GM12878 (cell line): Measurements from ENCODE around the gene MAGI2. TPM values are rescaled to one million over a fixed set of nuclear protein-coding genes. Genes with fewer than 3 reads are reported as not detected.

Experiments used
- ATAC-seq: fragments of 200-7000 bp; cut with Tn5 transposase; 3 replicates; pipeline ENCODE4 v1.9.1; 2020; ENCODE audit warnings: mild to moderate bottlenecking, moderate library complexity
- BruUV-seq: library from RNA; stranded (reverse); fragments of 400-500 nt; replicated peaks from 2 replicates; lab custom pipeline; 2021; lab: Mats Ljungman, UMichigan
- CTCF ChIA-PET: fragments of 300-600 bp; sonication (Branson Sonifier 250); formaldehyde crosslinking; extraction: SDS; loops from one replicate; lab custom pipeline; 2021; ENCODE audit warnings: inconsistent platforms; lab: Yijun Ruan, JAX
- POLR2A ChIA-PET: fragments of 350-600 bp; formaldehyde crosslinking; extraction: SDS; loops from one replicate; lab custom pipeline; 2021; ENCODE audit warnings: inconsistent platforms; lab: Charles Lee
- RAD21 ChIA-PET: fragments of 300-600 bp; sonication (Branson Sonifier 250); formaldehyde crosslinking; loops from one replicate; lab custom pipeline; 2023; ENCODE audit warnings: antibody characterized with exemption; ENCODE audit not compliant: unreplicated experiment; lab: Charles Lee
- SMC1A ChIA-PET: fragments of 300-600 bp; sonication (Branson Sonifier 250); formaldehyde crosslinking; loops from one replicate; lab custom pipeline; 2023; ENCODE audit not compliant: unreplicated experiment, uncharacterized antibody; lab: Charles Lee
- DNase-seq: peaks from one replicate; pipeline ENCODE4 v3.0.0-alpha.2; 2011; ENCODE audit warnings: low read depth, low spot score
- FAIRE-seq: peaks from 3 replicates; lab custom pipeline; 2011; peaks lifted over from hg19 to GRCh38; lab: Jason Lieb, UNC
- H2AFZ ChIP-seq: 2 replicates; pipeline ENCODE4 v1.6.0; 2011; ENCODE audit warnings: low read depth, low read length, control low read depth; ENCODE audit not compliant: control insufficient read depth
- H3K27ac ChIP-seq: 2 replicates; pipeline ENCODE4 v1.5.1; 2011; ENCODE audit warnings: control low read depth; ENCODE audit not compliant: control insufficient read depth, insufficient read depth
- H3K27me3 ChIP-seq, 2 experiments: replicated peaks in 1 of 2; 2 replicates each; pipeline versions ENCODE4 v1.6.0 to v1.6.1; 2011; ENCODE audit warnings: low read length in 1 of 2; ENCODE audit not compliant: control insufficient read depth in 2 of 2, insufficient read depth in 2 of 2
- H3K36me3 ChIP-seq, 2 experiments: 2 replicates each; pipeline ENCODE4 v1.5.1; 2011; ENCODE audit warnings: low read length in 1 of 2; ENCODE audit not compliant: control insufficient read depth in 2 of 2, insufficient read depth in 2 of 2
- H3K4me1 ChIP-seq: 2 replicates; pipeline ENCODE4 v1.6.1; 2011; ENCODE audit warnings: mild to moderate bottlenecking, low read length, moderate library complexity, mixed read lengths; ENCODE audit not compliant: control insufficient read depth, insufficient read depth
- H3K4me2 ChIP-seq: 2 replicates; pipeline ENCODE4 v1.6.0; 2011; ENCODE audit warnings: control low read depth; ENCODE audit not compliant: control insufficient read depth, insufficient read depth
- H3K4me3 ChIP-seq: fragments of 200-600 bp; sonication (generic); 2 replicates; pipeline ENCODE4 v1.5.1; 2016
- H3K79me2 ChIP-seq: 2 replicates; pipeline ENCODE4 v1.6.0; 2011; ENCODE audit warnings: low read length; ENCODE audit not compliant: control insufficient read depth, insufficient read depth
- H3K9ac ChIP-seq: 2 replicates; pipeline ENCODE4 v1.8.0; 2011; ENCODE audit warnings: low read length, control low read depth, mixed read lengths; ENCODE audit not compliant: control insufficient read depth, insufficient read depth
- H3K9me3 ChIP-seq: replicated peaks from 3 replicates; pipeline ENCODE4 v1.5.1; 2011; ENCODE audit warnings: mild to moderate bottlenecking, low read length; ENCODE audit not compliant: control insufficient read depth, insufficient read depth
- H4K20me1 ChIP-seq: 2 replicates; pipeline ENCODE4 v1.6.0; 2011; ENCODE audit not compliant: control insufficient read depth, insufficient read depth
- ASH2L ChIP-seq: fragments of 300-600, 200-600 bp; sonication (generic); IDR thresholded peaks from 2 replicates; pipeline ENCODE4 v1.6.1; 2017; ENCODE audit warnings: low read depth, mild to moderate bottlenecking, borderline replicate concordance
- BRCA1 ChIP-seq: IDR thresholded peaks from 2 replicates; pipeline ENCODE4 v1.6.1; 2011; ENCODE audit warnings: low read depth, low read length, improper control_type of control experiment
- EED ChIP-seq: sonication (generic); IDR thresholded peaks from 2 replicates; pipeline ENCODE4 v1.6.1; 2016; ENCODE audit warnings: antibody characterized with exemption, low read depth
- GATAD2B ChIP-seq: fragments of 450-650 bp; conservative IDR thresholded peaks from 2 replicates; pipeline ENCODE4 v1.6.1; 2017; ENCODE audit warnings: low read depth, mild to moderate bottlenecking, moderate library complexity
- KAT2A ChIP-seq: conservative IDR thresholded peaks from 2 replicates; pipeline ENCODE4 v1.6.1; 2011; ENCODE audit warnings: low read depth, low read length; ENCODE audit not compliant: control insufficient read depth
- KDM1A ChIP-seq: fragments of 200-600 bp; sonication (generic); IDR thresholded peaks from 2 replicates; pipeline ENCODE4 v1.6.1; 2016; ENCODE audit warnings: borderline replicate concordance
- NFXL1 ChIP-seq: fragments of 450-650 bp; IDR thresholded peaks from 2 replicates; pipeline ENCODE4 v1.6.1; 2017; ENCODE audit warnings: antibody characterized with exemption, mild to moderate bottlenecking, borderline replicate concordance
- NFYA ChIP-seq: IDR thresholded peaks from 2 replicates; pipeline ENCODE4 v1.6.1; 2011; ENCODE audit warnings: low read depth, mild to moderate bottlenecking, low read length, improper control_type of control experiment, borderline replicate concordance
- NR2C1 ChIP-seq: fragments of 450-650 bp; IDR thresholded peaks from 2 replicates; pipeline ENCODE4 v1.6.1; 2017; ENCODE audit warnings: antibody characterized with exemption, mild to moderate bottlenecking, moderate library complexity
- PAX8 ChIP-seq: fragments of 450-650 bp; IDR thresholded peaks from 2 replicates; pipeline ENCODE4 v1.6.1; 2017; ENCODE audit warnings: mild to moderate bottlenecking, moderate library complexity
- RAD21 ChIP-seq: IDR thresholded peaks from 2 replicates; pipeline ENCODE4 v1.6.1; 2011; ENCODE audit warnings: mild to moderate bottlenecking, low read depth, low read length, moderate library complexity; ENCODE audit not compliant: insufficient read depth
- RBBP5 ChIP-seq: fragments of 200-600 bp; sonication (generic); conservative IDR thresholded peaks from 2 replicates; pipeline ENCODE4 v1.6.1; 2016
- SP1 ChIP-seq: IDR thresholded peaks from one replicate; pipeline ENCODE4 v1.6.1; 2011; ENCODE audit warnings: low read depth, low read length
- TCF7 ChIP-seq: IDR thresholded peaks from 2 replicates; pipeline ENCODE4 v1.6.1; 2014; ENCODE audit warnings: antibody characterized with exemption, borderline replicate concordance
- WGBS: methylation state at CpG from one replicate; pipeline ENCODE4 v1.1.6; 2016; ENCODE audit warnings: low lambda C conversion rate; ENCODE audit not compliant: insufficient replicate concordance, insufficient coverage; ENCODE audit errors: missing lambda C conversion rate; 5-methylcytosine and 5-hydroxymethylcytosine counted together
- in situ Hi-C: fragments of 300-500 bp; cut with MboI; formaldehyde crosslinking; loops from 9 replicates; pipeline ENCODE4 v1.14.3; 2018; ENCODE audit warnings: mixed read lengths
- intact Hi-C: fragments of 100-400 bp; cut with micrococcal nuclease; formaldehyde crosslinking; loops from one replicate; pipeline ENCODE4 v1.14.2; 2022; ENCODE audit not compliant: unreplicated experiment
- polyA plus RNA-seq, 11 experiments: library from polyadenylated mRNA; depleted of rRNA in 4 of 11; unstranded in 6 of 11; stranded (reverse) in 5 of 11; fragments of >200 nt; fragmentation: Nextera tagmentation in 4 of 11; fragmentation: Illumina TruSeq in 1 of 11; extraction: Ambion mirVana in 4 of 11; extraction: Trizol in 1 of 11; gene quantifications; 1 replicate in 1 of 11; 2 replicates in 10 of 11; pipeline versions ENCODE4 v1.2.1 to v1.2.3, GENCODE V29; 2011 to 2016; ENCODE audit warnings: inconsistent platforms in 2 of 11, missing spikeins in 2 of 11, low read depth in 1 of 11
- total RNA-seq, 4 experiments: library from RNA; depleted of rRNA in 3 of 4; stranded (reverse); fragments of >200 nt in 3 of 4; fragmentation: Illumina TruSeq in 1 of 4; extraction: Trizol in 1 of 4; gene quantifications; 2 replicates each; pipeline versions ENCODE4 v1.2.1 to v1.2.3, GENCODE V29; 2013 to 2021
- TF ChIP-seq, protein P1 (sequence below): IDR thresholded peaks from 2 replicates; pipeline ENCODE4 v1.6.1; 2012; ENCODE audit warnings: improper control_type of control experiment, low read depth, low read length; ENCODE audit not compliant: insufficient replicate concordance
- TF ChIP-seq, protein P2 (sequence below): fragments of 450-650 bp; IDR thresholded peaks from 2 replicates; pipeline ENCODE4 v1.6.1; 2017; ENCODE audit warnings: mild to moderate bottlenecking, moderate library complexity

Gene MAGI2
- total and polyA plus RNA-seq, 10 of the 15 experiments (the other 5 are each of a cell fraction or from before 2014, with no cell fraction given), result 0.01 to 0.31 (median 0.05) TPM; not detected in 2

DNA sequence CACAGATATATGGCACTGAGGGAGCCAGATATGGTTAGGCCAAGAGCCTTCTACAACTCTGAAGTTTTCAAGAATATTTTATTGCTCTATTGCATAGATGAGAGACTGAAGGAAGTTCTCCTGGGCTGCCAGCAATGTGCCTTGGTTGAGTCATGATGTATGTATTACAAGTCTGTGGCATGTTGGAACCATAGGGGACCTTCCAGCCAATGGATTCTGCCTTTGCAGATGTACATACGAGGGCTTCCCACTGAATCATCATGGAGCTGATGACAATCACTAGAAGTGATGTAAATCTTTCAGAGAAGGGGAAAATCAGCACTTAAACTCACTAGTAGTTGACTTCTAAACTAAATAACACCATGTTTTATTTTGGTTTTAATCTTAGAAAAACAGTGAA lies 1235.4 kb downstream of the MAGI2 start:
- no peak overlapping the region for H3K9ac ChIP-seq
- ChIA-PET SMC1A (no interaction called here), CTCF (no interaction called here), RAD21 (no interaction called here), POLR2A (no interaction called here)
- no peaks in the 10 kb centered on the region for H3K36me3 ChIP-seq
- H3K4me2 ChIP-seq, result no peak overlapping the region
- H3K4me1 ChIP-seq, result no peaks in the 10 kb centered on the region
- in situ Hi-C loops (no loop called here), intact Hi-C loops (no loop called here)
- H2AFZ ChIP-seq, result no peak overlapping the region
- no peaks in the 10 kb centered on the region for H3K27me3 ChIP-seq
- H3K4me3 ChIP-seq, result no peak overlapping the region
- no peaks in the 10 kb centered on the region for H3K79me2 ChIP-seq
- ATAC-seq, result no peak
- WGBS, result 0% methylated on average over 1 of the region's 1 CpG
- no peaks in the 10 kb centered on the region for H4K20me1 ChIP-seq
- FAIRE-seq, result no peak
- H3K27ac ChIP-seq, result no peak overlapping the region
- H3K9me3 ChIP-seq, result no peaks in the 10 kb centered on the region
- BruUV-seq, result no TSS peak
- no peak for DNase-seq
- TF ChIP-seq NFXL1, result no peak
- TF ChIP-seq EED, result no peak
- TF ChIP-seq, protein P1, sequence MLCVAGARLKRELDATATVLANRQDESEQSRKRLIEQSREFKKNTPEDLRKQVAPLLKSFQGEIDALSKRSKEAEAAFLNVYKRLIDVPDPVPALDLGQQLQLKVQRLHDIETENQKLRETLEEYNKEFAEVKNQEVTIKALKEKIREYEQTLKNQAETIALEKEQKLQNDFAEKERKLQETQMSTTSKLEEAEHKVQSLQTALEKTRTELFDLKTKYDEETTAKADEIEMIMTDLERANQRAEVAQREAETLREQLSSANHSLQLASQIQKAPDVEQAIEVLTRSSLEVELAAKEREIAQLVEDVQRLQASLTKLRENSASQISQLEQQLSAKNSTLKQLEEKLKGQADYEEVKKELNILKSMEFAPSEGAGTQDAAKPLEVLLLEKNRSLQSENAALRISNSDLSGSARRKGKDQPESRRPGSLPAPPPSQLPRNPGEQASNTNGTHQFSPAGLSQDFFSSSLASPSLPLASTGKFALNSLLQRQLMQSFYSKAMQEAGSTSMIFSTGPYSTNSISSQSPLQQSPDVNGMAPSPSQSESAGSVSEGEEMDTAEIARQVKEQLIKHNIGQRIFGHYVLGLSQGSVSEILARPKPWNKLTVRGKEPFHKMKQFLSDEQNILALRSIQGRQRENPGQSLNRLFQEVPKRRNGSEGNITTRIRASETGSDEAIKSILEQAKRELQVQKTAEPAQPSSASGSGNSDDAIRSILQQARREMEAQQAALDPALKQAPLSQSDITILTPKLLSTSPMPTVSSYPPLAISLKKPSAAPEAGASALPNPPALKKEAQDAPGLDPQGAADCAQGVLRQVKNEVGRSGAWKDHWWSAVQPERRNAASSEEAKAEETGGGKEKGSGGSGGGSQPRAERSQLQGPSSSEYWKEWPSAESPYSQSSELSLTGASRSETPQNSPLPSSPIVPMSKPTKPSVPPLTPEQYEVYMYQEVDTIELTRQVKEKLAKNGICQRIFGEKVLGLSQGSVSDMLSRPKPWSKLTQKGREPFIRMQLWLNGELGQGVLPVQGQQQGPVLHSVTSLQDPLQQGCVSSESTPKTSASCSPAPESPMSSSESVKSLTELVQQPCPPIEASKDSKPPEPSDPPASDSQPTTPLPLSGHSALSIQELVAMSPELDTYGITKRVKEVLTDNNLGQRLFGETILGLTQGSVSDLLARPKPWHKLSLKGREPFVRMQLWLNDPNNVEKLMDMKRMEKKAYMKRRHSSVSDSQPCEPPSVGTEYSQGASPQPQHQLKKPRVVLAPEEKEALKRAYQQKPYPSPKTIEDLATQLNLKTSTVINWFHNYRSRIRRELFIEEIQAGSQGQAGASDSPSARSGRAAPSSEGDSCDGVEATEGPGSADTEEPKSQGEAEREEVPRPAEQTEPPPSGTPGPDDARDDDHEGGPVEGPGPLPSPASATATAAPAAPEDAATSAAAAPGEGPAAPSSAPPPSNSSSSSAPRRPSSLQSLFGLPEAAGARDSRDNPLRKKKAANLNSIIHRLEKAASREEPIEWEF, result no peak
- no peak for TF ChIP-seq RAD21
- TF ChIP-seq GATAD2B, result no peak
- TF ChIP-seq PAX8, result no peak
- no peak for TF ChIP-seq BRCA1
- TF ChIP-seq TCF7, result no peak
- no peak for TF ChIP-seq NR2C1
- no peak for TF ChIP-seq KDM1A
- no peak for TF ChIP-seq ASH2L
- TF ChIP-seq, protein P2, sequence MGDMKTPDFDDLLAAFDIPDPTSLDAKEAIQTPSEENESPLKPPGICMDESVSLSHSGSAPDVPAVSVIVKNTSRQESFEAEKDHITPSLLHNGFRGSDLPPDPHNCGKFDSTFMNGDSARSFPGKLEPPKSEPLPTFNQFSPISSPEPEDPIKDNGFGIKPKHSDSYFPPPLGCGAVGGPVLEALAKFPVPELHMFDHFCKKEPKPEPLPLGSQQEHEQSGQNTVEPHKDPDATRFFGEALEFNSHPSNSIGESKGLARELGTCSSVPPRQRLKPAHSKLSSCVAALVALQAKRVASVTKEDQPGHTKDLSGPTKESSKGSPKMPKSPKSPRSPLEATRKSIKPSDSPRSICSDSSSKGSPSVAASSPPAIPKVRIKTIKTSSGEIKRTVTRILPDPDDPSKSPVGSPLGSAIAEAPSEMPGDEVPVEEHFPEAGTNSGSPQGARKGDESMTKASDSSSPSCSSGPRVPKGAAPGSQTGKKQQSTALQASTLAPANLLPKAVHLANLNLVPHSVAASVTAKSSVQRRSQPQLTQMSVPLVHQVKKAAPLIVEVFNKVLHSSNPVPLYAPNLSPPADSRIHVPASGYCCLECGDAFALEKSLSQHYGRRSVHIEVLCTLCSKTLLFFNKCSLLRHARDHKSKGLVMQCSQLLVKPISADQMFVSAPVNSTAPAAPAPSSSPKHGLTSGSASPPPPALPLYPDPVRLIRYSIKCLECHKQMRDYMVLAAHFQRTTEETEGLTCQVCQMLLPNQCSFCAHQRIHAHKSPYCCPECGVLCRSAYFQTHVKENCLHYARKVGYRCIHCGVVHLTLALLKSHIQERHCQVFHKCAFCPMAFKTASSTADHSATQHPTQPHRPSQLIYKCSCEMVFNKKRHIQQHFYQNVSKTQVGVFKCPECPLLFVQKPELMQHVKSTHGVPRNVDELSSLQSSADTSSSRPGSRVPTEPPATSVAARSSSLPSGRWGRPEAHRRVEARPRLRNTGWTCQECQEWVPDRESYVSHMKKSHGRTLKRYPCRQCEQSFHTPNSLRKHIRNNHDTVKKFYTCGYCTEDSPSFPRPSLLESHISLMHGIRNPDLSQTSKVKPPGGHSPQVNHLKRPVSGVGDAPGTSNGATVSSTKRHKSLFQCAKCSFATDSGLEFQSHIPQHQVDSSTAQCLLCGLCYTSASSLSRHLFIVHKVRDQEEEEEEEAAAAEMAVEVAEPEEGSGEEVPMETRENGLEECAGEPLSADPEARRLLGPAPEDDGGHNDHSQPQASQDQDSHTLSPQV, result no peak
- no peak for TF ChIP-seq RBBP5
- TF ChIP-seq SP1, result no peak
- no peak for TF ChIP-seq NFYA
- TF ChIP-seq KAT2A, result no peak
